Breast epithelium (tissue), 3 donors: ENCODE measurements around the gene BUB1B.

Experiments
- POLR2A ChIP-seq: fragments of 450-650 bp; IDR thresholded peaks from one replicate; pipeline ENCODE4 v1.6.1; 2016; ENCODE audit warnings: antibody characterized with exemption, mild to moderate bottlenecking, moderate library complexity
- POLR2AphosphoS5 ChIP-seq, 3 donors: sonication (generic); formaldehyde crosslinking; IDR thresholded peaks; one replicate each; pipeline ENCODE4 v1.6.1; 2017; ENCODE audit warnings: antibody characterized with exemption in 3 of 3
- TF ChIP-seq, protein P1 (sequence below), 3 donors: fragments of 450-650 bp; IDR thresholded peaks; one replicate each; pipeline ENCODE4 v1.5.1; 2016 to 2017; ENCODE audit warnings: antibody characterized with exemption in 3 of 3, mild to moderate bottlenecking in 3 of 3, moderate library complexity in 3 of 3

DNA sequence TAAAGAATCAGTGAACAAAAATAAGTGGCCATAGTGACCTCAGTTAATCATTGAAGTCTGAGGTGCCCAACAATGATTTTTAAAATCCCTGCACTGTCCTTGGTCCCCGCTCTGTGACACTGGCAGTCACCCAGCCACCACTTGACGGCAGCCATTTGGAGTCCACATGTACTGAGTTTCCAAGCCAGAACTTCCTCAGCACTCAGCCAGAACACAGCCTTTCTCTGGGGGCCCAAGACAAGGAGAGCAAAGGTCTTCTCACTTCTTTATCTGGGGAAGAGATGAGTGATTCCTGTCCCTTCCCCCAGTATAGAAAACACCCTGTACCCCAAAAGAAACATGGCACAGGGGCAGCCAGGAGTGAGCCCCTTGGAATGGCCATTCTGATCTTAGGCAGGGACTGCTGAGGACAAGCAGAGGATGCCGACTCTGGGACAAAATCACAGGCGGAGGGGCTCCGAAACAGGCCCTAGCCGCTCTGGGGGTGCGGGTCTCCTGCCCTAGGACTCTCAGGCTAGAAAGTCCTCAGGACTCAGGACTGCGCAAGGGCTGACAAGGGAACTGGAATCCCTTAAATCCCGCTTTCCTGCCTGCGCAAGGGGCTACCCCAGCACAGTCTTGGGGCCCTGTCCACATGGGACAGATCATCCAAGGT is 90.7 kb downstream of the BUB1B start:
- TF ChIP-seq, protein P1, sequence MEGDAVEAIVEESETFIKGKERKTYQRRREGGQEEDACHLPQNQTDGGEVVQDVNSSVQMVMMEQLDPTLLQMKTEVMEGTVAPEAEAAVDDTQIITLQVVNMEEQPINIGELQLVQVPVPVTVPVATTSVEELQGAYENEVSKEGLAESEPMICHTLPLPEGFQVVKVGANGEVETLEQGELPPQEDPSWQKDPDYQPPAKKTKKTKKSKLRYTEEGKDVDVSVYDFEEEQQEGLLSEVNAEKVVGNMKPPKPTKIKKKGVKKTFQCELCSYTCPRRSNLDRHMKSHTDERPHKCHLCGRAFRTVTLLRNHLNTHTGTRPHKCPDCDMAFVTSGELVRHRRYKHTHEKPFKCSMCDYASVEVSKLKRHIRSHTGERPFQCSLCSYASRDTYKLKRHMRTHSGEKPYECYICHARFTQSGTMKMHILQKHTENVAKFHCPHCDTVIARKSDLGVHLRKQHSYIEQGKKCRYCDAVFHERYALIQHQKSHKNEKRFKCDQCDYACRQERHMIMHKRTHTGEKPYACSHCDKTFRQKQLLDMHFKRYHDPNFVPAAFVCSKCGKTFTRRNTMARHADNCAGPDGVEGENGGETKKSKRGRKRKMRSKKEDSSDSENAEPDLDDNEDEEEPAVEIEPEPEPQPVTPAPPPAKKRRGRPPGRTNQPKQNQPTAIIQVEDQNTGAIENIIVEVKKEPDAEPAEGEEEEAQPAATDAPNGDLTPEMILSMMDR (IDR thresholded peaks at IDR 0.05), result no peak
- TF ChIP-seq POLR2A (no peak), POLR2AphosphoS5 (IDR thresholded peaks at IDR 0.05) (no peak)
